NCI-H1092 (cell line): ENCODE results near the gene SANBR.
"Not testable (repeated sequence)": the region's sequence is repeated elsewhere in the genome, so short reads cannot be mapped to it uniquely, and the experiment has no call there.

Experiments
- DNase-seq: peaks from one replicate; lab custom pipeline; 2025; lab: John Stamatoyannopoulos, UW

Gene SANBR

GRCh38 chr2:61065714-61066709 lies at the start of gene SANBR:
SANBR (plus strand) TSS chr2:61065871; CDS start chr2:61070351, 4,480 bp downstream.
- DNase-seq: peak; percentile 68

GRCh38 chr2:61015976-61016375 lies 49.7 kb upstream of the SANBR start:
- DNase-seq: no peak

- DNase-seq: no peak
Observed at GRCh38 chr2:61016392-61017002, 49.2 kb upstream of the SANBR start.

GRCh38 chr2:61017003-61017555 lies 48.6 kb upstream of the SANBR start:
- DNase-seq: peak; percentile 45

GRCh38 chr2:61017556-61018317 lies 47.9 kb upstream of the SANBR start, which contains the start of the genes PEX13 and PUS10:
PEX13 (plus strand) TSS chr2:61017720; CDS start chr2:61017760, 40 bp downstream.
PUS10 (minus strand) TSS chr2:61018255; CDS start chr2:61011890, 6,365 bp downstream.
- peak; percentile 46 for DNase-seq

GRCh38 chr2:61018318-61018755 lies 47.3 kb upstream of the SANBR start:
- no peak for DNase-seq

- no peak for DNase-seq
Observed at GRCh38 chr2:61018798-61019197, 46.9 kb upstream of the SANBR start.

- no peak for DNase-seq
Observed at GRCh38 chr2:61021228-61021660, 44.4 kb upstream of the SANBR start.

GRCh38 chr2:61023670-61024069 lies 42.0 kb upstream of the SANBR start:
- DNase-seq: no peak

- no peak for DNase-seq
Observed at GRCh38 chr2:61029533-61029932, 36.1 kb upstream of the SANBR start.

- DNase-seq: not testable (repeated sequence)
Observed at GRCh38 chr2:61034592-61034991, 31.1 kb upstream of the SANBR start.

GRCh38 chr2:61036643-61037042 lies 29.0 kb upstream of the SANBR start:
- not testable (repeated sequence) for DNase-seq

- DNase-seq: no peak
Observed at GRCh38 chr2:61042807-61043206, 22.9 kb upstream of the SANBR start.

- DNase-seq: no peak
Observed at GRCh38 chr2:61044636-61045035, 21.0 kb upstream of the SANBR start.

GRCh38 chr2:61045226-61045625 lies 20.4 kb upstream of the SANBR start:
- no peak for DNase-seq

- no peak for DNase-seq
Observed at GRCh38 chr2:61045999-61046398, 19.7 kb upstream of the SANBR start.

- DNase-seq: no peak
Observed at GRCh38 chr2:61055557-61055956, 10.1 kb upstream of the SANBR start.

- no peak for DNase-seq
Observed at GRCh38 chr2:61057562-61057961, 8.1 kb upstream of the SANBR start.

- DNase-seq: no peak
Observed at GRCh38 chr2:61059382-61059781, 6.3 kb upstream of the SANBR start.

- no peak for DNase-seq
Observed at GRCh38 chr2:61074100-61074499, 8.4 kb downstream of the SANBR start.

- DNase-seq: no peak
Observed at GRCh38 chr2:61085883-61086282, 20.2 kb downstream of the SANBR start.

GRCh38 chr2:61089797-61090196 lies 24.1 kb downstream of the SANBR start:
- DNase-seq: no peak
